Measurements from ENCODE around the gene ZRANB2. TPM values are rescaled to one million over a fixed set of nuclear protein-coding genes. Genes with fewer than 3 reads are reported as not detected.
A peak's percentile ranks its signal among the peaks of the same experiment; 100 is the strongest.

ZRANB2 gene
- polyA plus RNA-seq, 2 of the 4 experiments (the other 2 are of a cell fraction): 47.9 to 87.6 TPM

- WGBS (ENCODE audit: missing lambda C conversion rate): 1% methylated on average over 17 of the region's 17 CpGs
- Histone ChIP-seq H3K27ac (peak overlapping the region; percentile 90 to 95), H3K4me1 (peaks cover 13% of the 10 kb centered on the region; the same call in 2 of the 3 replicates), H3K4me2 (peak overlapping the region; percentile 77), H3K9me3 (peaks cover 6% of the 10 kb centered on the region; the same call in 2 of the 3 replicates), H3K4me3 (peak overlapping the region; percentile 95)
- ChIA-PET POLR2A (interaction anchor here (0.6 to 1.3 kb wide), 3 partner anchors 16 to 1386 kb away, joined by 3 to 4 read pairs (median 4); partner anchors contain the start of gene CTH), CTCF (interaction anchor here (0.8 to 1.6 kb wide), 7 partner anchors 10 to 103 kb away, joined by 3 to 9 read pairs (median 3); no protein-coding TSS in a partner anchor)
- ATAC-seq: peak; percentile 66
- DNase-seq (ENCODE audit: low read depth in 1 of 2, low spot score in 1 of 2): peak in 1 of 2 experiments; percentile 9
- FAIRE-seq: no peak
- no peak for TF ChIP-seq PHF8 (IDR thresholded peaks at IDR 0.05; ENCODE audit: borderline replicate concordance, low read depth)
- 0 out of 2 replicates have a peak, but pooled peaks have one; percentile 5 for TF ChIP-seq USF2 (IDR thresholded peaks at IDR 0.05)
- TF ChIP-seq MAFK (IDR thresholded peaks at IDR 0.05; ENCODE audit: partially characterized antibody): peak; percentile 78
- TF ChIP-seq MAX (IDR thresholded peaks at IDR 0.05): 0 out of 2 replicates have a peak, but pooled peaks have one; percentile 40
- no peak for TF ChIP-seq RARB (CRISPR knock-in tag; IDR thresholded peaks at IDR 0.05)
Observed at GRCh38 chr1:71080230-71080738, 551 bp downstream of the ZRANB2 start.

GRCh38 chr1:71074681-71075080 is 6.2 kb downstream of the ZRANB2 start:
- H3K4me3 ChIP-seq: no peak overlapping the region
- WGBS (ENCODE audit: missing lambda C conversion rate): 100% methylated on average over 1 of the region's 1 CpG
- H3K4me1 ChIP-seq: peaks cover 13% of the 10 kb centered on the region; the same call in 2 of the 3 replicates
- H3K27ac ChIP-seq: no peak overlapping the region
- CTCF ChIA-PET: no interaction called here
- no peak for ATAC-seq
- no peak for FAIRE-seq
- no peak overlapping the region for H3K4me2 ChIP-seq
- no peaks in the 10 kb centered on the region for H3K9me3 ChIP-seq
- TF ChIP-seq FOXS1 (CRISPR knock-in tag; IDR thresholded peaks at IDR 0.05): no peak
- TF ChIP-seq HOXB13 (CRISPR knock-in tag; IDR thresholded peaks at IDR 0.05; ENCODE audit: low read depth): no peak
- no peak for TF ChIP-seq POLR2AphosphoS2 (conservative IDR thresholded peaks at IDR 0.05; ENCODE audit: low read length)
- TF ChIP-seq PHF8 (IDR thresholded peaks at IDR 0.05; ENCODE audit: borderline replicate concordance, low read depth): no peak
- no peak for TF ChIP-seq SREBF2 (IDR thresholded peaks at IDR 0.05)
- TF ChIP-seq CHD4 (IDR thresholded peaks at IDR 0.05; ENCODE audit: borderline replicate concordance): no peak
- TF ChIP-seq HOXA7 (CRISPR knock-in tag; IDR thresholded peaks at IDR 0.05): no peak
- TF ChIP-seq MAFK (IDR thresholded peaks at IDR 0.05; ENCODE audit: partially characterized antibody): no peak
- no peak for TF ChIP-seq TFCP2L1 (CRISPR knock-in tag; IDR thresholded peaks at IDR 0.05)
- no peak for TF ChIP-seq MAX (IDR thresholded peaks at IDR 0.05)
- TF ChIP-seq HEYL (CRISPR knock-in tag; IDR thresholded peaks at IDR 0.05): no peak
- TF ChIP-seq NPAS2 (CRISPR knock-in tag; IDR thresholded peaks at IDR 0.05; ENCODE audit: borderline replicate concordance): no peak
- TF ChIP-seq CEBPB (IDR thresholded peaks at IDR 0.05): no peak
- no peak for TF ChIP-seq ELK1 (IDR thresholded peaks at IDR 0.05; ENCODE audit: low read depth, low read length)
- no peak for TF ChIP-seq CHD2 (IDR thresholded peaks at IDR 0.05; ENCODE audit: low read length, partially characterized antibody)
- no peak for TF ChIP-seq HDAC2 (IDR thresholded peaks at IDR 0.05)
- no peak for TF ChIP-seq GATA3 (IDR thresholded peaks at IDR 0.05; ENCODE audit: borderline replicate concordance)
- no peak for TF ChIP-seq HMGXB4 (CRISPR knock-in tag; IDR thresholded peaks at IDR 0.05; ENCODE audit: borderline replicate concordance)
- TF ChIP-seq RAD21 (conservative IDR thresholded peaks at IDR 0.05 in 1 of 2, IDR thresholded peaks at IDR 0.05 in 1 of 2): no peak
- no peak for TF ChIP-seq SMC3 (IDR thresholded peaks at IDR 0.05)
- POLR2A ChIA-PET: no interaction called here
- no peak for DNase-seq (ENCODE audit: low read depth in 1 of 2, low spot score in 1 of 2)
